Gastroesophageal sphincter (tissue), 3 donors: Measurements from ENCODE around the gene BTRC.

Experiments used
- EP300 ChIP-seq: sonication (generic); formaldehyde crosslinking; IDR thresholded peaks from one replicate; pipeline ENCODE4 v1.6.1; 2017; ENCODE audit warnings: antibody characterized with exemption, mild to moderate bottlenecking
- POLR2A ChIP-seq, 2 donors: fragments of 450-650 bp; IDR thresholded peaks; one replicate each; pipeline ENCODE4 v1.6.1; 2017; ENCODE audit warnings: antibody characterized with exemption in 2 of 2, mild to moderate bottlenecking in 2 of 2, moderate library complexity in 1 of 2
- POLR2AphosphoS5 ChIP-seq: sonication (generic); formaldehyde crosslinking; IDR thresholded peaks from one replicate; pipeline ENCODE4 v1.6.1; 2017; ENCODE audit warnings: antibody characterized with exemption
- TF ChIP-seq, protein P1 (sequence below), 4 experiments: fragments of 200-600 bp in 2 of 4; fragments of 450-650 bp in 2 of 4; sonication (generic) in 1 of 4; IDR thresholded peaks; one replicate each; pipeline ENCODE4 v1.5.1; 2017 to 2019; ENCODE audit warnings: antibody characterized with exemption in 4 of 4, mild to moderate bottlenecking in 2 of 4, moderate library complexity in 2 of 4

DNA sequence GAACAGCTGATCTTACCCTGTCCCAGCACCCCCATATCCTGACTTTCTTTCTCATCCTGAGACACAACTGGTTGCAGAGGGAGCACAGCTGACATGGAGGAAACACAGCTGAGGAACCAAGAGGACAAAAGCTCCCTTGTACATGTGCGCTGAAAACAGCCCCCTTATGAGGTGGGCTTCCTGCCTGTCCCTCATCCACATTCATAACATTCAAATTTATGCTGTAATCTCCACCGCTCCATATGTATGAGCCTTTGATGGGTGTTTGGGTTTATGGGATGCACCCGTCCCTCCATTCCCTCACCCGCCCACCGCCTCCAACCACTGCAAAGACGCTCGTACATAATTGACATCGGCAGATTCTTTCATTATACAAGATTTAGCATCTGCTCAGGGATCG, 49.6 kb upstream of the BTRC start:
- TF ChIP-seq, protein P1, sequence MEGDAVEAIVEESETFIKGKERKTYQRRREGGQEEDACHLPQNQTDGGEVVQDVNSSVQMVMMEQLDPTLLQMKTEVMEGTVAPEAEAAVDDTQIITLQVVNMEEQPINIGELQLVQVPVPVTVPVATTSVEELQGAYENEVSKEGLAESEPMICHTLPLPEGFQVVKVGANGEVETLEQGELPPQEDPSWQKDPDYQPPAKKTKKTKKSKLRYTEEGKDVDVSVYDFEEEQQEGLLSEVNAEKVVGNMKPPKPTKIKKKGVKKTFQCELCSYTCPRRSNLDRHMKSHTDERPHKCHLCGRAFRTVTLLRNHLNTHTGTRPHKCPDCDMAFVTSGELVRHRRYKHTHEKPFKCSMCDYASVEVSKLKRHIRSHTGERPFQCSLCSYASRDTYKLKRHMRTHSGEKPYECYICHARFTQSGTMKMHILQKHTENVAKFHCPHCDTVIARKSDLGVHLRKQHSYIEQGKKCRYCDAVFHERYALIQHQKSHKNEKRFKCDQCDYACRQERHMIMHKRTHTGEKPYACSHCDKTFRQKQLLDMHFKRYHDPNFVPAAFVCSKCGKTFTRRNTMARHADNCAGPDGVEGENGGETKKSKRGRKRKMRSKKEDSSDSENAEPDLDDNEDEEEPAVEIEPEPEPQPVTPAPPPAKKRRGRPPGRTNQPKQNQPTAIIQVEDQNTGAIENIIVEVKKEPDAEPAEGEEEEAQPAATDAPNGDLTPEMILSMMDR (IDR thresholded peaks at IDR 0.05): no peak
- TF ChIP-seq POLR2AphosphoS5 (no peak), POLR2A (IDR thresholded peaks at IDR 0.05) (no peak), EP300 (no peak)
